Neural cell (in vitro differentiated cells): Measurements from ENCODE around the gene EBF3. TPM values are rescaled to one million over a fixed set of nuclear protein-coding genes. Genes with fewer than 3 reads are reported as not detected.

Source experiments
- H2AFZ ChIP-seq: fragments of 200-600, 300-800 bp; sonication (generic), shearing (Covaris generic); 2 replicates; pipeline ENCODE4 v1.6.0; 2014; ENCODE audit warnings: low read depth, mild to moderate bottlenecking, antibody characterized with exemption, low read length, moderate library complexity
- H3F3A ChIP-seq: fragments of 200-600 bp; shearing (Covaris generic); 2 replicates; pipeline ENCODE4 v1.6.1; 2016; ENCODE audit warnings: mild to moderate bottlenecking, moderate library complexity, mixed read lengths, antibody characterized with exemption, low read length; ENCODE audit not compliant: insufficient read depth, poor library complexity, severe bottlenecking
- H3K27ac ChIP-seq: fragments of 200-600, 300-800 bp; sonication (generic), shearing (Covaris generic); 2 replicates; pipeline ENCODE4 v1.5.1; 2014; ENCODE audit warnings: mild to moderate bottlenecking, low read length, moderate library complexity
- H3K27me3 ChIP-seq: fragments of 300-800, 200-600 bp; sonication (generic), shearing (Covaris generic); 2 replicates; pipeline ENCODE4 v1.6.0; 2014; ENCODE audit warnings: mild to moderate bottlenecking, low read depth, low read length, moderate library complexity; ENCODE audit not compliant: insufficient read depth
- H3K36me3 ChIP-seq: fragments of 300-800, 200-600 bp; sonication (generic), shearing (Covaris generic); 2 replicates; pipeline ENCODE4 v1.5.1; 2014; ENCODE audit warnings: mild to moderate bottlenecking, antibody characterized with exemption, low read length, moderate library complexity; ENCODE audit not compliant: insufficient read depth
- H3K4me2 ChIP-seq: fragments of 300-800, 200-600 bp; sonication (generic), shearing (Covaris generic); 2 replicates; pipeline ENCODE4 v1.6.0; 2014; ENCODE audit warnings: mild to moderate bottlenecking, low read length
- H3K4me3 ChIP-seq: fragments of 300-800, 200-600 bp; sonication (generic), shearing (Covaris generic); 2 replicates; pipeline ENCODE4 v1.5.1; 2014; ENCODE audit warnings: mild to moderate bottlenecking, low read length, moderate library complexity
- H3K79me2 ChIP-seq: fragments of 200-600 bp; shearing (Covaris generic); replicated peaks from 2 replicates; pipeline ENCODE4 v1.6.0; 2014; ENCODE audit warnings: mild to moderate bottlenecking, low read length, moderate library complexity; ENCODE audit not compliant: insufficient read depth
- H3K9ac ChIP-seq: fragments of 300-800, 200-600 bp; sonication (generic), shearing (Covaris generic); 2 replicates; pipeline ENCODE4 v1.6.1; 2016; ENCODE audit warnings: mild to moderate bottlenecking, low read length, mixed read lengths
- H3K9me2 ChIP-seq: fragments of 200-600 bp; shearing (Covaris generic); 2 replicates; pipeline ENCODE4 v1.6.1; 2016; ENCODE audit warnings: mild to moderate bottlenecking, low read length, mixed read lengths; ENCODE audit not compliant: insufficient read depth
- H3K9me3 ChIP-seq: fragments of 200-600, 300-800 bp; sonication (generic), shearing (Covaris generic); 2 replicates; pipeline ENCODE4 v1.6.1; 2016; ENCODE audit warnings: mild to moderate bottlenecking, mixed run types, low read length, moderate library complexity, mixed read lengths
- H4K20me1 ChIP-seq: fragments of 200-600 bp; shearing (Covaris generic); 2 replicates; pipeline ENCODE4 v1.6.1; 2016; ENCODE audit warnings: mild to moderate bottlenecking, mixed run types; ENCODE audit not compliant: insufficient read depth
- CTCF ChIP-seq: fragments of 450-650 bp; IDR thresholded peaks from 2 replicates; pipeline ENCODE4 v1.5.1; 2014; ENCODE audit warnings: antibody characterized with exemption, mild to moderate bottlenecking, moderate library complexity; ENCODE audit not compliant: poor library complexity, severe bottlenecking
- EP300 ChIP-seq: fragments of 450-650 bp; conservative IDR thresholded peaks from 2 replicates; pipeline ENCODE4 v1.6.1; 2014; ENCODE audit warnings: antibody characterized with exemption, mild to moderate bottlenecking, moderate library complexity; ENCODE audit not compliant: poor library complexity, severe bottlenecking
- EZH2 ChIP-seq: fragments of 200-600, 300-800 bp; shearing (Covaris generic), sonication (generic); IDR thresholded peaks from 2 replicates; pipeline ENCODE4 v1.6.1; 2014; ENCODE audit warnings: antibody characterized with exemption, low read length, borderline replicate concordance, mild to moderate bottlenecking; ENCODE audit not compliant: insufficient read depth, poor library complexity, severe bottlenecking
- MXI1 ChIP-seq: fragments of 450-650 bp; conservative IDR thresholded peaks from 2 replicates; pipeline ENCODE4 v1.6.1; 2014; ENCODE audit warnings: antibody characterized with exemption, mild to moderate bottlenecking; ENCODE audit not compliant: poor library complexity, severe bottlenecking
- POLR2AphosphoS5 ChIP-seq: IDR thresholded peaks from 2 replicates; pipeline ENCODE4 v1.6.1; 2012
- RAD21 ChIP-seq: fragments of 450-650 bp; conservative IDR thresholded peaks from 2 replicates; pipeline ENCODE4 v1.6.1; 2014; ENCODE audit warnings: antibody characterized with exemption, mild to moderate bottlenecking, moderate library complexity
- SMC3 ChIP-seq: fragments of 450-650 bp; conservative IDR thresholded peaks from 2 replicates; pipeline ENCODE4 v1.6.1; 2014; ENCODE audit warnings: antibody characterized with exemption, mild to moderate bottlenecking, moderate library complexity; ENCODE audit not compliant: poor library complexity
- TAF1 ChIP-seq: IDR thresholded peaks from 2 replicates; pipeline ENCODE4 v1.6.1; 2012; ENCODE audit warnings: low read depth
- polyA plus RNA-seq: library from polyadenylated mRNA; depleted of rRNA; stranded (reverse); fragments of >200 nt; gene quantifications from 2 replicates; pipeline ENCODE4 v1.2.3, GENCODE V29; 2014
- TF ChIP-seq, protein P1 (sequence below): IDR thresholded peaks from 2 replicates; pipeline ENCODE4 v1.6.1; 2012; ENCODE audit warnings: borderline replicate concordance

EBF3 gene
- polyA plus RNA-seq, 1 donor from 2014 or later, result 0.38 TPM

- no peak overlapping the region for H3K27ac ChIP-seq
- no peak overlapping the region for H2AFZ ChIP-seq
These were observed 81.0 kb downstream of the EBF3 start for GRCh38 chr10:129883029-129883428.

DNA sequence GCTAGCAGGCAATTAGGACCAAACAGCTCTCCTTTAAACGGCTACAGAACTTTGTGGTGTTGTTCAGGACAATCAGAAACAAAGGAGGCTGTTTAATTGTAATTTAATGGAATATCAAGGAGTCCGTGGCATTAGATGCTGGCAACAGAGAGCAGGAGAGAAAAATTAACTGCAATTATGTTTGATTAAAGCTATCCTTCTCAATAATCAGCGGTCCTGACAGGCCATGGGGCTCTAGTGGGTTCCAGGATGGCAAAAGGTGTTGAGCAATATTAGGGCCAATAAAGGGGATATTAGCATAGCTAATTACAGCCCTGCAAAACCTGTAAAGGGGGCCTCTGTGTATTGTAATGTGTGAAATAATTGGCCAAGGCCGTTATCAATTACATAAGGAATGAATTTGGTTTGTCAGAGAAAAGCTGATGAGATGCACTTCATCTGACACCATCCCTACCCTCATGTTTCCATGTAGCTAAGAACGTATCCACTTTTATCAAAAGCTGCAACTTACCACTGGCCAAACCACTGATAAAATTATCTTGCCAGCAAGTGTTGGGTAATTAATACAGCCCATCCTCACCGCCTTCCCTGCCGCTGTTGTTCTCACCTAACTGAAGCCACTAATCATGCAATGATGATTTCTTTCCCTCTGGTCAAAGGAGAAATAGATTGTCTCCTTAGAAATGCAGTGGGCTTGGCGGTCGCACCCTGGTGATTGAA lies 81.6 kb downstream of the EBF3 start:
- H3K79me2 ChIP-seq, result no peaks in the 10 kb centered on the region
- H2AFZ ChIP-seq, result no peak overlapping the region
- H3F3A ChIP-seq, result no peaks in the 10 kb centered on the region
- no peak overlapping the region for H3K4me3 ChIP-seq
- no peaks in the 10 kb centered on the region for H4K20me1 ChIP-seq
- no peak overlapping the region for H3K9ac ChIP-seq
- H3K9me2 ChIP-seq, result no peaks in the 10 kb centered on the region
- no peaks in the 10 kb centered on the region for H3K27me3 ChIP-seq
- H3K36me3 ChIP-seq, result no peaks in the 10 kb centered on the region
- no peak overlapping the region for H3K4me2 ChIP-seq
- no peak overlapping the region for H3K27ac ChIP-seq
- H3K9me3 ChIP-seq, result no peaks in the 10 kb centered on the region
- no peak for TF ChIP-seq MXI1
- TF ChIP-seq, protein P1, sequence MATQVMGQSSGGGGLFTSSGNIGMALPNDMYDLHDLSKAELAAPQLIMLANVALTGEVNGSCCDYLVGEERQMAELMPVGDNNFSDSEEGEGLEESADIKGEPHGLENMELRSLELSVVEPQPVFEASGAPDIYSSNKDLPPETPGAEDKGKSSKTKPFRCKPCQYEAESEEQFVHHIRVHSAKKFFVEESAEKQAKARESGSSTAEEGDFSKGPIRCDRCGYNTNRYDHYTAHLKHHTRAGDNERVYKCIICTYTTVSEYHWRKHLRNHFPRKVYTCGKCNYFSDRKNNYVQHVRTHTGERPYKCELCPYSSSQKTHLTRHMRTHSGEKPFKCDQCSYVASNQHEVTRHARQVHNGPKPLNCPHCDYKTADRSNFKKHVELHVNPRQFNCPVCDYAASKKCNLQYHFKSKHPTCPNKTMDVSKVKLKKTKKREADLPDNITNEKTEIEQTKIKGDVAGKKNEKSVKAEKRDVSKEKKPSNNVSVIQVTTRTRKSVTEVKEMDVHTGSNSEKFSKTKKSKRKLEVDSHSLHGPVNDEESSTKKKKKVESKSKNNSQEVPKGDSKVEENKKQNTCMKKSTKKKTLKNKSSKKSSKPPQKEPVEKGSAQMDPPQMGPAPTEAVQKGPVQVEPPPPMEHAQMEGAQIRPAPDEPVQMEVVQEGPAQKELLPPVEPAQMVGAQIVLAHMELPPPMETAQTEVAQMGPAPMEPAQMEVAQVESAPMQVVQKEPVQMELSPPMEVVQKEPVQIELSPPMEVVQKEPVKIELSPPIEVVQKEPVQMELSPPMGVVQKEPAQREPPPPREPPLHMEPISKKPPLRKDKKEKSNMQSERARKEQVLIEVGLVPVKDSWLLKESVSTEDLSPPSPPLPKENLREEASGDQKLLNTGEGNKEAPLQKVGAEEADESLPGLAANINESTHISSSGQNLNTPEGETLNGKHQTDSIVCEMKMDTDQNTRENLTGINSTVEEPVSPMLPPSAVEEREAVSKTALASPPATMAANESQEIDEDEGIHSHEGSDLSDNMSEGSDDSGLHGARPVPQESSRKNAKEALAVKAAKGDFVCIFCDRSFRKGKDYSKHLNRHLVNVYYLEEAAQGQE, result no peak
- no peak for TF ChIP-seq TAF1
- TF ChIP-seq POLR2AphosphoS5, result no peak
- TF ChIP-seq RAD21, result no peak
- no peak for TF ChIP-seq SMC3
- no peak for TF ChIP-seq EZH2
- no peak for TF ChIP-seq CTCF

More at GRCh38 chr10:129883029-129883428, 81.0 kb downstream of the EBF3 start:
- H3K9me3 ChIP-seq, result no peaks in the 10 kb centered on the region
- H3K9me2 ChIP-seq, result no peaks in the 10 kb centered on the region
- H3K4me2 ChIP-seq, result no peak overlapping the region
- H3K27me3 ChIP-seq, result no peaks in the 10 kb centered on the region
- no peaks in the 10 kb centered on the region for H3K36me3 ChIP-seq
- no peaks in the 10 kb centered on the region for H3F3A ChIP-seq
- no peaks in the 10 kb centered on the region for H4K20me1 ChIP-seq
- no peak overlapping the region for H3K4me3 ChIP-seq
- no peaks in the 10 kb centered on the region for H3K79me2 ChIP-seq
- TF ChIP-seq EZH2 (no peak), EP300 (no peak), CTCF (no peak), MXI1 (no peak), SMC3 (no peak)
- TF ChIP-seq, protein P1, result no peak
- no peak overlapping the region for H3K9ac ChIP-seq
